OCI-LY7 (cell line): Measurements from ENCODE around the gene HIVEP3.

Experiments
- EZH2phosphoT487 ChIP-seq: fragments of 200-600 bp; sonication (generic); IDR thresholded peaks from 2 replicates; pipeline ENCODE4 v1.6.1; 2018; ENCODE audit warnings: low read depth, borderline replicate concordance, mild to moderate bottlenecking, mixed run types, antibody characterized with exemption, low read length, moderate library complexity, mixed read lengths
- TF ChIP-seq, protein P1 (sequence below): fragments of 200-600 bp; sonication (generic); conservative IDR thresholded peaks from 2 replicates; pipeline ENCODE4 v1.5.1; 2014; ENCODE audit warnings: mild to moderate bottlenecking, antibody characterized with exemption, low read length, moderate library complexity, mixed read lengths

DNA sequence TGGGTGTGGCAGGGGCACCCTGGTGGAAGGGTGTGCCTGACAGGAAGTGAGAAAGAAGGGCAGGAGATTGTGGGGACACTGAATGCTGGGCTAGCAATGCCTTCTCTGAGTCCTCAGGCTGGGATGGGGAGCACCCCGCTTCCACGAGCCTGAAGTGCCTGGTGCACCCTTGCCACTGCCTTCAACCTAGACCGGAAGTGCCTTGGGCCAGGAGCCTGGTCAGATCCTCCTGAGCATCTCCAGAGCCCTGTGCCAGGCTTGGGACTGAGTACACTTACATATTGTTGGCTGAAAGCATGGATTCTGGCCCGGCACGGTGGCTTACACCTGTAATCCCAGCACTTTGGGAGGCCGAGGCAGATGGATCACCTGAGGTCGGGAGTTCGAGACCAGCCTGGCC lies 228.4 kb downstream of the HIVEP3 start:
- TF ChIP-seq, protein P1, sequence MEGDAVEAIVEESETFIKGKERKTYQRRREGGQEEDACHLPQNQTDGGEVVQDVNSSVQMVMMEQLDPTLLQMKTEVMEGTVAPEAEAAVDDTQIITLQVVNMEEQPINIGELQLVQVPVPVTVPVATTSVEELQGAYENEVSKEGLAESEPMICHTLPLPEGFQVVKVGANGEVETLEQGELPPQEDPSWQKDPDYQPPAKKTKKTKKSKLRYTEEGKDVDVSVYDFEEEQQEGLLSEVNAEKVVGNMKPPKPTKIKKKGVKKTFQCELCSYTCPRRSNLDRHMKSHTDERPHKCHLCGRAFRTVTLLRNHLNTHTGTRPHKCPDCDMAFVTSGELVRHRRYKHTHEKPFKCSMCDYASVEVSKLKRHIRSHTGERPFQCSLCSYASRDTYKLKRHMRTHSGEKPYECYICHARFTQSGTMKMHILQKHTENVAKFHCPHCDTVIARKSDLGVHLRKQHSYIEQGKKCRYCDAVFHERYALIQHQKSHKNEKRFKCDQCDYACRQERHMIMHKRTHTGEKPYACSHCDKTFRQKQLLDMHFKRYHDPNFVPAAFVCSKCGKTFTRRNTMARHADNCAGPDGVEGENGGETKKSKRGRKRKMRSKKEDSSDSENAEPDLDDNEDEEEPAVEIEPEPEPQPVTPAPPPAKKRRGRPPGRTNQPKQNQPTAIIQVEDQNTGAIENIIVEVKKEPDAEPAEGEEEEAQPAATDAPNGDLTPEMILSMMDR = no peak
- TF ChIP-seq EZH2phosphoT487 = no peak
